Spleen (tissue), 7 donors: ENCODE data around the gene LYPD4.

Source experiments
- POLR2A ChIP-seq, 3 donors: fragments of 450-650 bp; IDR thresholded peaks; one replicate each; pipeline ENCODE4 v1.5.1; 2017; ENCODE audit warnings: antibody characterized with exemption in 3 of 3, mild to moderate bottlenecking in 1 of 3
- TF ChIP-seq, protein P1 (sequence below), 11 experiments: fragments of 200-600 bp in 7 of 11; fragments of 450-650 bp in 4 of 11; sonication (generic) in 4 of 11; IDR thresholded peaks in 8 of 11; conservative IDR thresholded peaks in 3 of 11; 1 replicate in 7 of 11; 2 replicates in 4 of 11; pipeline versions ENCODE4 v1.4.0 to v1.8.0; 2016 to 2021; ENCODE audit warnings: antibody characterized with exemption in 11 of 11, inconsistent platforms in 4 of 11, mild to moderate bottlenecking in 1 of 11
- donor health status: DM: no; HTN: no; CAD: no; lungs with moderate emphysema.
- donor health status: DM: no; HTN: no; CAD: no.
- donor health status: DM: no; HTN: no; CAD: no.

DNA sequence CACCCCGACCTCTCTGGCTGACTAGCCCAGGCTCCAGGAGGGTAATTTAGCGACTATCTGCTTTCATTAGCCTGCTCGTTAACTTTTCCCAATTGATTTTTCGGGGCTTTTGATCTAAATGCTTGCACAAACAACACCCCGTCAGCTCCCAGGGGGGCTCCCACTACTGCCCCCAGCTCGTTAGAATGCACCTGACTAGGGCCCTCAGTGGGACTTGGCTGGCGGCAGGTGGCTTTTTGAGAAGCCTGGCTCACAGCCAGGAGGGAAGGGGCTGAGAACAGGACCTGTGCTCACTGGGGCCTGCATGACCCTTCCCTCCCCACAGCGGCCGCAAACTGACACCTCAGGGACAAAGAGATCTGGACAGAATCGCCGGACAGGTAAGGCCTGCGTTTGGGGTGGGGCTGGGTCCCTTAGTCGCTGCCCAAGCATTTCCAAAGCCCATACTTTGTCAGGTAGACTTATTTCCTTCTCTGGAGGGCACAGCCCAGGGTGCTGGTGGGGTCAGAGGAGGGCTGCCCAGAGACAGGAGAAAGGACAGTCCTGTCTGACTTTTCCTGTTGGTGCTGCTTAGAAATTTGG lies 25.0 kb upstream of the LYPD4 start:
- TF ChIP-seq, protein P1, sequence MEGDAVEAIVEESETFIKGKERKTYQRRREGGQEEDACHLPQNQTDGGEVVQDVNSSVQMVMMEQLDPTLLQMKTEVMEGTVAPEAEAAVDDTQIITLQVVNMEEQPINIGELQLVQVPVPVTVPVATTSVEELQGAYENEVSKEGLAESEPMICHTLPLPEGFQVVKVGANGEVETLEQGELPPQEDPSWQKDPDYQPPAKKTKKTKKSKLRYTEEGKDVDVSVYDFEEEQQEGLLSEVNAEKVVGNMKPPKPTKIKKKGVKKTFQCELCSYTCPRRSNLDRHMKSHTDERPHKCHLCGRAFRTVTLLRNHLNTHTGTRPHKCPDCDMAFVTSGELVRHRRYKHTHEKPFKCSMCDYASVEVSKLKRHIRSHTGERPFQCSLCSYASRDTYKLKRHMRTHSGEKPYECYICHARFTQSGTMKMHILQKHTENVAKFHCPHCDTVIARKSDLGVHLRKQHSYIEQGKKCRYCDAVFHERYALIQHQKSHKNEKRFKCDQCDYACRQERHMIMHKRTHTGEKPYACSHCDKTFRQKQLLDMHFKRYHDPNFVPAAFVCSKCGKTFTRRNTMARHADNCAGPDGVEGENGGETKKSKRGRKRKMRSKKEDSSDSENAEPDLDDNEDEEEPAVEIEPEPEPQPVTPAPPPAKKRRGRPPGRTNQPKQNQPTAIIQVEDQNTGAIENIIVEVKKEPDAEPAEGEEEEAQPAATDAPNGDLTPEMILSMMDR (IDR thresholded peaks at IDR 0.05 in 8 of 11, conservative IDR thresholded peaks at IDR 0.05 in 3 of 11), result no peak
- no peak for TF ChIP-seq POLR2A (IDR thresholded peaks at IDR 0.05)
